ENCODE results near the gene EPHB3. TPM values are rescaled to one million over a fixed set of nuclear protein-coding genes. Genes with fewer than 3 reads are reported as not detected.

The EPHB3 gene
- 1.1 and 2.6 TPM in 2 replicates for total RNA-seq

GRCh38 chr3:184561061-184561912 is at the start of gene EPHB3:
TSS of gene EPHB3 (plus strand) at chr3:184561785. CDS start at chr3:184562236, 451 bp downstream.

Other genes with a start within 250 kb of the EPHB3 start
- 351 and 464 TPM in 2 replicates for gene EIF4G1, start 247.2 kb upstream of the EPHB3 start, total RNA-seq
- gene FAM131A, start 224.2 kb upstream of the EPHB3 start, total RNA-seq: 7.4 and 23.3 TPM in 2 replicates
- 2.8 and 8.7 TPM in 2 replicates for gene CLCN2, start 200.2 kb upstream of the EPHB3 start, total RNA-seq
- gene POLR2H, start 200.1 kb upstream of the EPHB3 start, total RNA-seq: 61.1 and 74.4 TPM in 2 replicates
- 0.14 TPM in 1 of 2 replicates, not detected in the other for gene THPO, start 183.6 kb upstream of the EPHB3 start, total RNA-seq
- under 0.01 and 0.29 TPM in 2 replicates for gene CHRD, start 181.7 kb upstream of the EPHB3 start, total RNA-seq
- 20.0 and 25.8 TPM in 2 replicates for gene MAGEF1, start 150.3 kb downstream of the EPHB3 start, total RNA-seq